HG02610 (cell line): ENCODE results near the gene ARHGAP27.
A peak's percentile ranks its signal among the peaks of the same experiment; 100 is the strongest.

ENCODE experiments used
- ATAC-seq: cut with Tn5 transposase; IDR thresholded peaks from one replicate; pipeline ENCODE4 v1.9.1; 2021; ENCODE audit warnings: mild to moderate bottlenecking, moderate library complexity; ENCODE audit not compliant: unreplicated experiment

The ARHGAP27 gene

DNA sequence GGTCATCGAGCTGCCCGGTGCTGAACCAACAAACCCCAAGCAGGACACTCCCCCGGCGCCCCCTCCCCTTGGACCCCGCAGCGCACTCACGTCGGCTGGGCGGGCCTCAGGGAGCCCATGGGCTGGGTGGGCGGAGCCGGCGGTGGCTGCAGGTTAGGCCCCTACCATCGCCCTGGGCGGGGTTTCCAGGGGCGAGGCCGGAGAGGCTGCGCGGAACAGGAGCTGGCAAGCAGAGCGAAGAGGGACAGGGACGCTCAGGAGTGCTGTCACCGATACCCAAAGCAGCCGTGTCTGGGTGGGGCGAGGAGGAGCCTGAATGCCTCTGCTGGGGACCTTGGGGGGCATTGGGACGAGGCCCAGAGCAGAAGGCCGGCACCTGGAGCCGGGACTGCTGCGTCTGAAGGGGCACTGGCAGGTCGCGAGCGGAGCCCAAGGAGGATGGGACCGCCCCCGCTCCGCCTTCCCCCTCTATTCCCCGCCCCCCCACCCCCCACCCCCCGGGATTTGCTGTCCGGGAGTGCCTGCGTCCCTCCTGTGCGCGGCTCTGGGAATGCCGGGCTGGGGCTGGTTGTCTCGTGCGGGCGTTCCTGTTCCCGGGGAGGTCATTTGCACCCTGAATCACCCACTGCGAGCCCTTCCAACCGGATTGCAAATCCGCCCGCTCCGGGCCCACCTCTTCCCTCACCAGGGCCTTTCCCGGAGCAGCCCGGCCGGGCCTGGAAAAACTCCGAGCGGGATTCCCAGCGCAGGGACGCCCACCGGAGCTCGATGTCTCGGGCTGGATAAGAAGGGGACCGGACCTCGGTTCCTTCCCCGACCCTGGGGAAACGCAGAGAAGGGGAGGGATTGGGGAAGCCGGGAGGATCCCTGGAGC, 902 bp downstream of the ARHGAP27 start:
- peak; percentile 51 for ATAC-seq

DNA sequence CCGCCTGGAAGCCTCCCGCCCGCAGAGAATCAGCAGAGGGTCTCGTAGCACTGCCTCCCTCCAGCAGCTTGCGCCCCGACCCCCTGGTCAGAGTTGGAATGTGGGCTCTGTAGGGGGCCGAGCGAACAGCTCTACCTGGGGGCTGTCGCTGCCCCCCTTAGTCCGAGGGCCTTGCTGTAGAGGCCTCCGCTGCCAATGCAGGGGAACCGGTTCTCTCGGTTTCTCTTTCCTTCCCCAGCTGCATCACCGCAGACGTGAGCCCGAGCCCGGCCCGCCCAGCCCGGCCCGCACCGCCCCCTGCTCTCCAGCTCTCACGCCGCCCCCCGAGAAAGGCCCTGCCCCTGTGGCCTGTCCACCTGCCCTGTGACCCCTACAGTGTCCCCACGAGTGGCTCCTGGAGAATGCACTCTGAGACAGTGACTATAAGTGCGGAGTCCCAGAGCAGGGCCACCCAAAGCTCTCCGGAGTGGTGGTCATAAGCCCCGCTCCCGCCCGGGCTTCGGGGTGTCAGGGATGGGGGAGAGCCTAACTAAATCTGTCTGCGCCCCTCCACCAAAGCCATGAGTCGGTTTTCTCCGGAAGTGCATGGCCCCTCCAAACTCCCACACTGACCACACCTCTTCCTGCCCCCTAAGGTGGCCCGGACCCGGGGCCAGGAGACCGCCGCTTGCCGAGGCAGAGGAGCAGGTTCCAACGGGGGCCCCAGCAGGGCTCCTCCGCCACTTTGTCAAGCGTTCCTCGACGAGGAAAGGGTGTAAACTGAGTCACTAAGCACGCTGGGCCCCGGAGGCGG, 1.7 kb downstream of the ARHGAP27 start:
- ATAC-seq: peak; percentile 7

DNA sequence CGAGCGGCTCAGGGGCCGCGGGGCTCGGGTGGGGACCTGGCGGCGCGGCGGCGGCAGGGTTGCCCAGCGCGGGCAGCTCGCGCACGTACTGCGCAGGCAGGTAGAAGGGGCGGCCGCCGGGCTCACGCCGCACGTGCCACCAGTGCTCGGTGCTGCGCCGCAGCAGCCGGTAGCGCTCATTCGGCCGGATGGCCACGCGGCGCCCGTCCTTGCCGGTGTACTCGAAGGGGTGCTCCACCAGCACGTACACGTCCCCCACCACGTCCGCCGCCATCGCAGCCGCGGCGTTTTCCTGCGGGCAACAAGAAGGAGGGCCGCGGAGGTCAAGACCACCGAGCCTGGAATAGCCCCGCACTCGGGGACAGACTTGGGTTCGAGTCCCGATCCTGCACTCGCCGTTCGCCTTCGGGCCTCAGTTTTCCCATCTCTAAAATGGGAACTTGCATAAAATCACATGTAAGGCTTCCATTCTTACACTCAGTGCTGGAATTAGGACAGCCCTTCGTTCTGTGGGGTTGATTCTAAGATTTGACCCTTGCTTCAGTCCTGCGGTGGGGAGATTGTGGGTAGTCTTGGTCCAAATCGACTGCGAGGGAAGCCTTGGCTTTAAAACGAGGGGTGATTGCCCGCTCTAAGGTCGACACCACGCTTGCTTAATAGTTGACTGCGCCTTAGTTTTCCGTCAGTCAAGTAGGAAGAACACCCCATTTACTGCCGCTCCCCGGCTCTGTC, 2.5 kb downstream of the ARHGAP27 start:
- ATAC-seq: no peak

DNA sequence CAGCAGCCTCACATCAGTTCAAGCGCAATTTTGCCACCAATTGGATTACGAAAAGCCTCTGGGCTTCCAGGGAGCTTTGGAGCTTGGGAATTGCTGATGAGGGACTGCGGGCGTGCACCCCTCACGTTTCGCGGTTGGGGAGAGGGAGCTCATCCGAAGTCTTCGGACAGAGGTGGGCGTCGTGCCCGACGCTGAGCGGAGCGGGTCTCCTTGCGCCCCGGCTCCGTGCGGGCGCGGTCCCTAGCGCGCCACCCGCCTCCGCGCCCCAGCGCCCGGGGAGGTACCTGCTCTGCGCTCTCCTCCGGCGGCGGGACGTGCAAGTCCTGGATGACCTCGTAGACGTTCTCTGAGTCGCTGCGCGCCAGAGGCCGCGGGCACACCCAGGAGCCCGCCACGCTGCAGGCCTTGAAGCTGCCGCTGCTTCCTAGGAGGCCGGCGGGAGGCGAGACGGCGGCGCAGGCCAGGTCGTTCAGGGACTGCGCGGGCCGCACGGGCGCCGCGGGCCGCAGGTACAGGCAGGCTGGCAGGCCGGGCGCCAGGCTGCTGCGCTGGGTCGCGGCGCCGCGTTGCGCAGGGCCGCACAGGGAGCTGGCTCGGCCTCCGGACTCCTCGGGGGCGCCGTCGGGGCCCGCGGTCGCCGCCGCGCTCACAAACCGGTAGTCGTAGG, 3.2 kb downstream of the ARHGAP27 start:
- no peak for ATAC-seq

DNA sequence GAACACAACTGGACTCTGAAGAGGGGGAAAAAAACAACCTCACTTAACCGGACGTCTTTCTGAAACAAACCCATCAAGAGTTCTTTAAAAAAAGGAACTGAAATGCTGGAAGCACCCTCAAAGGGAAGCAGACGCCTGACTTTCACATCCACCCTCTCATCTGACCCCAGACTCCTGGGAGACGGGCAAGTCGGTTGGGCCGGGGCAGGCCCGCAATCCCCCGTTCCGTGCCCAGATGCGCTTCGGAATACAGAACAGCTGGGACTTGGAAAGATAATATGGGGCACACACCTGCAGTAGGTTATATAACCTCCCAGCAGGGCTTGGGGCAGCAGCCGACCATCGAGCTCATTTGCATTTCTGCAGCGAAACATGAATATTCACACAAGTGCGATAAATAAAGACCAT, 3.7 kb downstream of the ARHGAP27 start:
- no peak for ATAC-seq

DNA sequence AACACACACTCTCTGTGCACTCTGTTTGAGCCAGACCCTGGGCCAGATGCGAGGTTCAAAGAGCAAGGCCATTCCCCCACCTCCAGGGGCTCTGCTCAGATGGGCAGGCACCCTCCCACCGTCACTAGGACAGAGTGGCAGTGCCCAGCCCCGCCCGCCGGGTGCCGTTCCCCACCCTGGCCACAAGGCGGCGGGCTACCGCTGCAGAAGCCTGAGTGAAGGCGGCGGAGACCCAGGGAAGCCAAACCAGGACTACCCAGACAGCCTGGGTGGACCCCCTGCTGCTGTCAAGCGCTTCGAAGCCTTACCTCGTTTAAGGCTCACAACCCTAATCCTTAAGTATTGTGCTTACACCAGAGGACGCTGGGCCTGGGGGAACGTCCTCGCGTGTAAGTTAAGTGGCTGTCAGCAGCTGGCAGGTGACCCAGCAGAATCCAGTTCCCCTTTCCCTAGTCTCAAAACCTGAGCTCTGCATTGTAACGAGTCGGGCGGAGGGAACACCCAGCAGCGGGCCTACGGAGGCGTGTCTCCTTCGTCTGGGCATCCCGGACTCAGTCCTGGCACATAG, 4.5 kb downstream of the ARHGAP27 start:
- peak; percentile 47 for ATAC-seq

DNA sequence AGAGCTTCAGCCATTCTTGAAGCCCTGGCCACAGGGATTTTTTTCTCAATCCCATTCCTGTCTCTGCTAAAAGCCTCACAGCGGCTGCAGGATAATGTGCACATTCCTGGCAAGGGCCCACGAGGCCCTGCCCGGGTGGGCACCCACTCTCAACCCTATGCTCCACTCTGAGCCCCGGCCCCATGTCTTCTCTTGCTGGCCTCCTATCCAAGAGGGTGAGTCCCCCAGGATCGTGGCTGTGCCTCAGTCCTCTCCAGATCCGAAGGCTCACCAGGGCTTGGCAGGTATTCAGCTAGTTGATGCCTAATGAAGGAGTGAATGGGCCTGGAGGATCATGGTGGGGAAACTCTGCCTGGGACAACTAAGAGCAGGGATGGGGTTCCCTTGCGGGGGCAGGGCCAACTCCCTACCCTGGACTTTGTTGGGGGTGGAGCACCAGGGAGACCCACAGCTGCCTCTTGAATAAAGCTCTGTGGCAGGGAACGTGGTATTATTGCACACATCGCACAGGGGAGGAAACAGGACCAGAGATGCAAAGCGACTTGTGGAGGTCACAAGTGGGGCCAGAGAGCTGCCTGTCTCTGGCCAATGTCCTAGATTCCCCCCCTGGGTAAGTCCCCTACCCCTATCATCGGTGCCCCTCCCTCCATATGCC, 5.4 kb downstream of the ARHGAP27 start:
- ATAC-seq: no peak

DNA sequence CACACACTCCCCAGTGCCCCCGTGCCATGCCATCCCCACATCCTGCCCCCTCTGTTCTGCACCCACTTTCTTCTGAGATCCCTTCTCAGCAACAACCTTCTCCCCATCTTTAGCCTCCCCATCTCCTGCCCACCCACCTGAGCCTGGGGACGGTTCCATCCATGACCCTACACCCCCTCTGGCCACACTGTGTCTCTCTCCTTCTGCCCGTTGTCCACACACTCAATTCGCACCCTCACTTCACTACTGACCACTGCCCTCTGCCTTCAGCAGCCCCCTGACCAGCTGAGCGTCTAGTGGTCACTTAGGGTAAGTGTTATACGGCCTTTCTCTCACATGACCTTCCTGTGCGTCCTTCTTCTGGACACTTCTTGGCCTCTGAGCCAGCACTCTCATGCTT, 6.1 kb downstream of the ARHGAP27 start:
- ATAC-seq: no peak

DNA sequence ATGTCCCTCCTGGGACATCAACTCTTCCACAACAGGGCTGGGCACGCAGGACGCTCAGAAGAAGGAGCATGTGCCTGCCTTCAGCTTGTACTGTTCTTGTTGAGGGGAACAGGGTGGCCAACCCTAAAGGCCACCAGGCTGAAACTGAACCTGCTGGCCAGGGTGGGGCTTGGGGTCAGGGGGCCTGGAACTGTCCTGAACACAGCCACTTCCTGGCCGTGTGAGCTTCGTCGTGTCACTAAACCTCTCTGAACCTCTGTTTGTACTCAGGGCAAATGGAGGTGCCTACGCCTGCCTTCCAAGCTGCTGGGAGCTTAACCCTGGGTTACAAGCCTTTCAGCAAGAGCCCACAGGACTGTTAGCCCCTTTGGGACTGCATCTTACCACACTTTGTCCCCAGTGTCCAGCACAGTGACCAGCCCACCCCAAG, 6.7 kb downstream of the ARHGAP27 start:
- no peak for ATAC-seq

DNA sequence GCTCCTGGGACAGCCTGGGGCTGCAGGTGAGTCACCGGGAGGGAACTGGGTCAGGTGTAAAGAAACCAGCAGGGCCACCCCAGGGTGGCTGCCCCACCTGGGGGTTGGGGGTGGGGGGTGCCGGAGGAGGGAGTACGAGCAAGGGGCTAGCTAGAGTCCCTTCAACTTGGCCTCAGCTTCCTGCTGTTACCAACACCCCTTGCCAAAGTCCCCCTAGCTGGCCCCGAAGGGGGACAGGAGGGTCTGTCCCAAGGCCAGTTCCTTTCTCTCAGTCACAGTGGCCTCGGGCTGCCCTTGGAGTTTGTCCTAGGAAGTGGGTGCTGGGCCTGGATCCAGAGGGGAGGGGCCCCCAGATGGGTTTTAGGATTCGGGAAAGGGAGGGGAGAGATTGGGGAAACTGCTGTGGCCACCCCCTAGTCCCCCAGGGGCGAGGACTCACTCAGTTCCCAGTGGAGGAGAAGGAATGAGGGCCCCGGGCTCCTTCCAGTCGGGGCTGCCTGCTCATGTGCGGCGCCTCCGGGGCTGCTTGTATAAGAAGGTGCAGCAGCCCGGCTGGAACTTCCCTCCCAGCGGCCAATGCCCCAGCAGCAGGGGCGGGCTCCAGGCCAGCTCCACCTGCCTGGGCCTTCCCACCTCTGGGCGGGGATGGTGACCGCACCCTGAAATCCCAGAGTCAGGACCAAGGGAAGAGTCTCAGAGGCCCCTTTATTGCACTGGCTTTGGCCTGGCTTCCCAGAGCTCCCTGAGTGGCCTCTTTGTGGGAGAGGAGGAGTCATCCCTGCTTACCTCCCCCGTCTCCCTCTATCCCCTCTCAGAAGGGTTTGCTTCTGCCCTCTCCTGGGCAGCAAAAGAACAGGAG, 7.3 kb downstream of the ARHGAP27 start:
- ATAC-seq: no peak

DNA sequence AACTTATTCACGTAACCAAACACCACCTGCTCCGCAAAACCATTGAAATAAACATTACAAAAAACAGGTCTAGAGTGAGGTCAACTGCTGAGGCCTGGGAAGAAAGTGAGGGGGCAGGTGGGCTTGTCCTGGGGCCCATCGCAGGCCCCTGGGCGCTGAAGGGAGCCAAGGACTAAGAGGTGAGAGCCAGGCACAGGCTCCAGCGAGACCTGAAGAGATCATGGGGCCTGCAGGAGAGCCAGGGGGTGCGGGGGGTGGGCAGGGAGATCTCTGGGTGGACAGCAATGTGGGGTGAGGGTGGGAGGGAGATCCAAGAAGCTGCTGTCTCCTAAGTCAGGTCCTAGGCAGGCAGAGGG, 7.9 kb downstream of the ARHGAP27 start:
- ATAC-seq: no peak

DNA sequence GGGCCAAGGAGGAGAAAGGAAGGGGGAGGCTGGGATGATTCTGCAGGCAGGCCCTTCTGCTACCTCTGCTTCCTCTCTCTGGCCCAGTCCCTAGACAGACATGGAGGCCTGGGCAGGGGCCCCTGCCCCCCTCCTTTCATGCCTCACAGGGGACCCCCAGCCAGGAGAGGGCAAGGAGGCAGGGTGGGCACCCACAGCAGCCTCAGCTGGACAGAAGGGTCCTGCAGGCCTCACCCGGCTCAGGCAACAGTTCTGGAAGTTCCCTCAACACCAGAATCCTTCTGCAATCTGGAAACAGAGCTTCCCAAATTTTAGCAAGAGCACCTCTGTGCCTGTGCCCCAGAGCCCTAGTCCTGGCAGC, 8.7 kb downstream of the ARHGAP27 start:
- ATAC-seq: no peak

DNA sequence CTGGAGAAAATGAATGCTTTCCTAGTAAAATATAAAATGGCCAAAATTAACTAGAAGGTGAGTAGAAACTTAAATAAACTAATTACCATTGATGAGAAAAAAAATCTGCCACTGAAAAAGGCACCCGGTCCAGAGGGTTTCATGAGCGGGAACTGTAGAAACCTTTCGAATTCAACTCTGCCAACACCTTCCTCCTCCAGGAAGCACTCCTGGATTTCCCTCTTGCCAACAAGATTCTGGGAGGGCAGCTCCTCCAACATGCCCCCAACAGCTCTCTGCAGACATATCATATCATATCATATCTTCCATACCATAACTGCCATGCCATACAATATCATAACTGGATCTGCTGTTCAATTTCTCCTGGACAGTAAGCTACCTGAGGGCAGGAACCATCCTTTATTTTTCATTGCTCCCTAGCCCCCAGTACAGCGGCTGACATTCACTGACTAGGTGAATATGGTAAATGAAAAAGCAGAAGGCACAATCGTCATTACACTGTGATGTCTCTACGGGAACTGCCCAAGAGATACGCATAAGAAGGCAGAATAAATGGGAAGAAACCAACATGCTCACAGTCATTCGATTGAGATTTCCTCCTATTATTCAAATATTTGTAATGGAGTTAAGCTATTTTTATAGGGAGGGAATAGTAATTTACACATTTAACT, 9.2 kb downstream of the ARHGAP27 start:
- no peak for ATAC-seq

DNA sequence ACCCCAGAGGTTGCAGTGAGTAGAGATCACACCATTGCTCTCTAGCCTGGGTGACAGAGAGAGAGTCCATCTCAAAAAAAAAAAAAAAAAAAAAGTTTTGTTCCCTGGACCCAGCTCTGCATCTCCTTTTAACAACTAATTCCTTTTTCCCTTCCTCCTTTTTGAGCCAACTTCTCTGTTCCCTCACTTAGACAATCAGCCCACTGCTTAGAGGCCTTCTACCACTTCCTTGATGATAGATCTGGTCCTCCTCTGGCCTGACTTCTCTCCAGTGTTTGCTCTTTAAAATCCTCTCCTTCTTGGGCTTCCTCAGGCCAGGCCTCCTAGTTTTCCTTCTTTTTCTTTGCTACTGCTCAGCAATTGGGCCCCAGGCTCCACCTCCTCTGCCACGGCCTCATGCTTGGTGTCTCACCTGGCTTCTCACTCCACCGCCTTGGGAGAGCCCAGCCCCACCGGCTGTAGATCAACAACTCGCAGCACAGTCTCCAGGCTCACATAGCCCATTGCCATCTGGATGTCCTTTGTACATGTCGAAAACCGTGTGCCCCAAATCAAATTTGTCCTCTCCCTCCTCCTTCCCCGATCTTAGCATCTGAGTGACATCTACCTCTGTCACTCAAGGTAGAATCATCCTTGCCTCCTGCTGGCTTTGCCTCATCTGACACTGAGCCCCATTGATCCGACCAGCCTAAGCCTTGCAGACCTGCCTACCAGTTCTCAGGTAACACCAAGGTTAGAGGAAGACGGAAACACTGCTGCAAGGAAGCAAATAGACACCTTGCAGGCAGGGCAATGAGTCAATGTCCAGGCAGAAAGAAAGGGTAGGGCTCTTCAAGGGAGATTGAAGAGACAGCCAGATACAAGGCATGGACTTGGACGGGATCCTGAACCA, 17.4 kb downstream of the ARHGAP27 start:
- no peak for ATAC-seq

DNA sequence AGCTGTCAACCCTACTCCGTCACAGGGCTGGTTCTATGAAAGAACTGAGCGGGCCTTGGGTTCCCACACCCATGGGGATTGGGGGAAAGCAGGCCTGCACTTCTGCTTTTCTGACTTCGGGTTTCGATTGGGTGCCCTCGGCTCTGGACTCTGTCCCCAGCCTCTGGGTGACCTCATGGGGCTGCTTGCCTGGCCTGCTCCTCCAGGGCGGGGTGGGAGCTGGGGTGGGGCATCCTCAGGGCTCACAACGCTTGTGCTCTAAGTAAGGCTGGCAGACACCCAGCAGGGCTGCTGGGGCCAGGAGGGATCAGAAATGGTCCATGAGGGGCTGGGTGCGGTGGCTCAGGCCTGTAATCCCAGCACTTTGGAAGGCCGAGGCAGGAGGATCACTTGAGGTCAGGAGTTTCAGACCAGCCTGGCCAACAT, 19.2 kb downstream of the ARHGAP27 start:
- no peak for ATAC-seq

DNA sequence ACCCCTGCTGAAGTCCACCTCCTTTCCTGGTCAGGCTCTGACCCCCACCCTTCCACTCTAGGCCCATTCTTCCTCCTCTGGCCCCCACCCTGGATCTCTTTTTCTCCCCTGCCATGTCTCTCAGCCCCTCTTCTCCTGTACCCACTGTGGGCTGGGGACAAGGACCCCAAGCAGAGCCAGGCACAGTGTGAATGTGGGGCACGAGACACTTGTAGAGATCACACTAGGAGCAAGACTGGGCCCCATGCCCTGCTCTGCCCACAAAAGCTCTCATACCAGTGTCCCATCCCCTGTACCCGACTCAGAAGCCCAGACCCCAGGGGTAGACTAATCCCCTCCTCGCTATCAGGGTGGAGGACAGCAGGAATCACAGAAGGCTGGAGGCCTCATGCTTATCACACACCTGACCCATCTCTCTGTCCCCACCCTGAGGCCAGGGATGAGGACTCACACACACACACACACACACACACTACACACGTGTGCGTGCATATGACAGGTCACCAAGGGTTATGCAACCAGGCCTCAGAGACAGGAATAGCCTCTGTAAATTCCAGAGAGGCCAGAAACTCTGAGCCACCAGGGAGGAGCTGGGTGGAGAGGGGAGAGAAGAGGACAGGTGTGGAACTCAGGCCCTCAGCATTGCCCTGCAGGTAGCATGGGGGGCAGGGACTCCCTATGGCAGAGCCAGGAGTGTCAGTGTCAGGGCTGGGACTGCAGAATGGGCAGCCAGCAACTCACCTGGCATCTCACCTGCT, 21.1 kb downstream of the ARHGAP27 start:
- ATAC-seq: no peak
